ENCODE results near the gene CDK5RAP2. TPM values are rescaled to one million over a fixed set of nuclear protein-coding genes. Genes with fewer than 3 reads are reported as not detected.

The CDK5RAP2 gene
- polyA plus RNA-seq, 1 experiment, result 28.1 TPM

DNA sequence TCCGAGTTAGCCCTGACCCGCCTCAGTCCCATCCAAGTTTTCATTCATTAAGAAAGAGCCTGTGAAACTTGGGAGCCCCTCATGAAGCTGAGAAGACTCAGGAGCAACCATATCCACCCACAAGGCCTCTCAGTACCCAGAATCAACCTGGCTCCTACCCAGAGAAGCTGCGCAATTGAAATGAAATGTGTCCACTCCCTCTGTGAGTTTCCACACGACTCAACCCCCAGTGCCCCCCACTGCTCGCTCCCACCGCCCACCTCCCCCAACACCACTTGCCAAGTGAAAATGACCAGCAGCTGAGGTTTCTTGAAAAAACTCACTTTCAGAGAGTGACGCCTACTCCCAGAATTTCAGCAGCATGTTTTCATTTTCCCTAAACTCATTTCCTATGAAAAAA is 104.6 kb downstream of the CDK5RAP2 start:
- POLR2A ChIA-PET, result interaction anchor here (0.6 kb wide), 3 partner anchors 916 to 1921 kb away, joined by 3 to 10 read pairs (median 7); no protein-coding TSS in a partner anchor

GRCh38 chr9:120474591-120475243 is 105.2 kb downstream of the CDK5RAP2 start:
- TF ChIP-seq, protein P1, sequence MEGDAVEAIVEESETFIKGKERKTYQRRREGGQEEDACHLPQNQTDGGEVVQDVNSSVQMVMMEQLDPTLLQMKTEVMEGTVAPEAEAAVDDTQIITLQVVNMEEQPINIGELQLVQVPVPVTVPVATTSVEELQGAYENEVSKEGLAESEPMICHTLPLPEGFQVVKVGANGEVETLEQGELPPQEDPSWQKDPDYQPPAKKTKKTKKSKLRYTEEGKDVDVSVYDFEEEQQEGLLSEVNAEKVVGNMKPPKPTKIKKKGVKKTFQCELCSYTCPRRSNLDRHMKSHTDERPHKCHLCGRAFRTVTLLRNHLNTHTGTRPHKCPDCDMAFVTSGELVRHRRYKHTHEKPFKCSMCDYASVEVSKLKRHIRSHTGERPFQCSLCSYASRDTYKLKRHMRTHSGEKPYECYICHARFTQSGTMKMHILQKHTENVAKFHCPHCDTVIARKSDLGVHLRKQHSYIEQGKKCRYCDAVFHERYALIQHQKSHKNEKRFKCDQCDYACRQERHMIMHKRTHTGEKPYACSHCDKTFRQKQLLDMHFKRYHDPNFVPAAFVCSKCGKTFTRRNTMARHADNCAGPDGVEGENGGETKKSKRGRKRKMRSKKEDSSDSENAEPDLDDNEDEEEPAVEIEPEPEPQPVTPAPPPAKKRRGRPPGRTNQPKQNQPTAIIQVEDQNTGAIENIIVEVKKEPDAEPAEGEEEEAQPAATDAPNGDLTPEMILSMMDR (IDR thresholded peaks at IDR 0.05; ENCODE audit: insufficient read depth, low read depth, low read length), result no peak
- DNase-seq (ENCODE audit: low read depth), result no peak
- H3K4me3 ChIP-seq (ENCODE audit: low read depth, low read length), result no peak overlapping the region
- ChIA-PET POLR2A (interaction anchor here (0.6 kb wide), 1 partner anchor 917 kb away, joined by 3 read pairs; no protein-coding TSS in a partner anchor), CTCF (interaction anchor here (0.7 to 2.0 kb wide), 7 partner anchors 14 to 1915 kb away, joined by 3 to 5 read pairs (median 3); no protein-coding TSS in a partner anchor)
- no peaks in the 10 kb centered on the region for H3K27me3 ChIP-seq (ENCODE audit: control insufficient read depth, insufficient read depth, low read length)
- H3K36me3 ChIP-seq (ENCODE audit: control insufficient read depth, insufficient read depth, low read length), result peaks cover 1% of the 10 kb centered on the region

More for the DNA sequence above, 104.6 kb downstream of the CDK5RAP2 start:
- CTCF ChIA-PET, result interaction anchor here (0.7 to 2.0 kb wide), 8 partner anchors 14 to 1915 kb away, joined by 3 to 5 read pairs (median 3); no protein-coding TSS in a partner anchor
- H3K27me3 ChIP-seq (ENCODE audit: control insufficient read depth, insufficient read depth, low read length), result no peaks in the 10 kb centered on the region
- DNase-seq (ENCODE audit: low read depth), result peak; percentile 27
- TF ChIP-seq, protein P1 (IDR thresholded peaks at IDR 0.05; ENCODE audit: insufficient read depth, low read depth, low read length), result no peak
- H3K4me3 ChIP-seq (ENCODE audit: low read depth, low read length), result no peak overlapping the region
- peaks cover 1% of the 10 kb centered on the region for H3K36me3 ChIP-seq (ENCODE audit: control insufficient read depth, insufficient read depth, low read length)

- Histone ChIP-seq H3K36me3 (ENCODE audit: control insufficient read depth, insufficient read depth, low read length) (peaks cover 1% of the 10 kb centered on the region), H3K4me3 (ENCODE audit: low read depth, low read length) (no peak overlapping the region), H3K27me3 (ENCODE audit: control insufficient read depth, insufficient read depth, low read length) (no peaks in the 10 kb centered on the region)
- no peak for DNase-seq (ENCODE audit: low read depth)
- ChIA-PET POLR2A (no interaction called here), CTCF (interaction anchor here (1.2 kb wide), 1 partner anchor 35 kb away, joined by 4 read pairs; no protein-coding TSS in a partner anchor)
- TF ChIP-seq, protein P1 (IDR thresholded peaks at IDR 0.05; ENCODE audit: insufficient read depth, low read depth, low read length), result no peak
These were observed 106.4 kb downstream of the CDK5RAP2 start for GRCh38 chr9:120473608-120474007.

DNA sequence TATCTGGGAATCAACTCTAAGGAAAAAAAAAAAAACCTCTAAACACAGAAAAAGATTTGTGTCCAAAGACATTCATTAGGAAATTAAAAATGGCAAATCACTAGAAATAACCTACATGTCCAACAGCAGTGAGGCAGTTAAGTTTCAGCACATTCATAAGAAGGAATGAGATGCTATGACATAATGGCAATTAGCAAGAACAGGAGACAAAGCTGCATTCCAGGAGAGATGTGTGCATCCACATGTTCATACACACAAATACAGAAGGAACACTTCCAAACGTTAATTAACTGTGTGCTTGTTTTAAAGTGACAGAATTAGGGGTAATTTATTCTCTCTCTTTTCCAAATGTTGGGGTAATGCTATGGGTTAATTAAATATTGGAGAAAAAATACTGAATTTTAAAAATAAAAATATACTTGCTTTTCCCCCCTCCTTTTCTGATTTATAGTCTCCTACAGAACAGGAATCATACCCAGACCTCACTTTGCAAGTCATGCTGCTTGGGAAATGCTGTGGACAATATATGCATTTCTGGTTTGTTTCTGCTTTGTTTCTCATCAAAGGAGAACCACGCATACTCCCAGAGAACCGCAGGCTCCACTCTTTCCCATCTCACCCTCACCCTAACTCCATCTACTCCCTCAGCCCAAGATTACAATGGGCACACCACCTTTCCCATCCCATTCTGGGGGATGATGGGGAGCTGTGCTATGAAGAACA is 114.1 kb downstream of the CDK5RAP2 start:
- Histone ChIP-seq H3K36me3 (ENCODE audit: control insufficient read depth, insufficient read depth, low read length) (peaks cover 9% of the 10 kb centered on the region), H3K27me3 (ENCODE audit: control insufficient read depth, insufficient read depth, low read length) (no peaks in the 10 kb centered on the region), H3K4me3 (ENCODE audit: low read depth, low read length) (no peak overlapping the region)
- DNase-seq (ENCODE audit: low read depth), result no peak
- CTCF ChIA-PET, result no interaction called here
- POLR2A ChIA-PET, result no interaction called here
- TF ChIP-seq, protein P1 (IDR thresholded peaks at IDR 0.05; ENCODE audit: insufficient read depth, low read depth, low read length), result no peak

- Histone ChIP-seq H3K4me3 (ENCODE audit: low read depth, low read length) (no peak overlapping the region), H3K36me3 (ENCODE audit: control insufficient read depth, insufficient read depth, low read length) (peaks cover 9% of the 10 kb centered on the region), H3K27me3 (ENCODE audit: control insufficient read depth, insufficient read depth, low read length) (no peaks in the 10 kb centered on the region)
- TF ChIP-seq, protein P1 (IDR thresholded peaks at IDR 0.05; ENCODE audit: insufficient read depth, low read depth, low read length), result no peak
- ChIA-PET CTCF (no interaction called here), POLR2A (no interaction called here)
- no peak for DNase-seq (ENCODE audit: low read depth)
These were observed 115.0 kb downstream of the CDK5RAP2 start for GRCh38 chr9:120464887-120465421.

All from BJ (cell line).